GM18499 (cell line): ENCODE measurements around the gene CABLES1.
"Not testable (repeated sequence)": the region's sequence is repeated elsewhere in the genome, so short reads cannot be mapped to it uniquely, and the experiment has no call there.

Experiments used
- ATAC-seq: cut with Tn5 transposase; IDR thresholded peaks from one replicate; pipeline ENCODE4 v1.9.1; 2021; ENCODE audit warnings: moderate number of reproducible peaks; ENCODE audit not compliant: insufficient read depth, unreplicated experiment

CABLES1 gene

GRCh38 chr18:23109163-23109562, 26.1 kb upstream of the CABLES1 start:
- not testable (repeated sequence) for ATAC-seq

- ATAC-seq = no peak
Measured at GRCh38 chr18:23113576-23113975, 21.7 kb upstream of the CABLES1 start.

DNA sequence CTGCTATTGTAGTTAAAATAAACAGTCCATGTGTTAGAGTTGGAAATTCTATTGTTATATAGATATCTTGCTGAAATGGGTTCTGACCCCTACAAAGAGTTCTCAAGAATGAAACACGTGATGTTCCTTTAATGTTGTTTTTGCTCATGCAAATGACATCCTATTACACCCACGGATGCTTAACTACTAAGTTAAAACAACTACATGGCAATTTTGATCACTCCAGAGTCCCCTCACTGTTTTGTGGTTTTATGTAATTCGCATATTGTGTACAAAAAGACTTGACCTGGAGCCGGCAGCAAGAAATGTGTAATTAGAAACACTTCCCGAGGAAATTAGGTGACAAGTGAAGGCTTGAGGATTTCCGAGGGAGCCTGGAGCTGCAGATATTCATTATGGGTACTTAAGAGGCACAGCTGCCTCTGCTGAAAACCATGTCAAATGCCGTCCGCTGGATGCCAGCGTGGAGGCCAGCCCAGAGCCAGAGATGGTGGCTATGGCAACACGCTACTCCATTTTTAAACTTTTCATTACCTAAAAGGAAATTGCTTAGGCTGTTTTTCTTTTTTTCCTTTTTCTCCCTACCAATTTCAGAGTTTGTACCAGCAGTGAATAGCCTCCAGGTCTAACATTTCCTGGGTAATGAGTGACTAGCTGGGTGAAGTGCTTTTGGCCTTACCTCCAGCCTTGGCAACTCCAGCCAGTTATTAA, 21.0 kb upstream of the CABLES1 start:
- no peak for ATAC-seq

DNA sequence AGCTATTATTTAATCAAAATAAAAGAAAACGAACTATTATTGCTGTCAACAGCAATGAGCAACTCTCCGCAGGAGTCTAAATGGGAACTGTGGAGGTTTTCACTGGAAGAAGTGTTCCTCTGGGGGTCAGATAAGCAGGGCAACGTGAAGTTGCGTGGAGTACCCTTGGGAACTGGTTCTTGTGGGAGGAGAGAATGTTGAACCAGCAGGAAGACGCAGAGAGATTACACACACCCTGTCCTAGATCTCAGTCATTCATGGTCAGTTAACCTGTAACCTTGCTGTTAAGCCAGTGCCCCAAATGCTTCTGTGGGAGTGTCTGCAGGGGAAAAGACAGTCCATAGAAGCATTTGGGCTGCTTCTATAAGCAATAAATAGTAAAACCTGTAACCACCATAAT, 20.4 kb upstream of the CABLES1 start:
- ATAC-seq = no peak

- ATAC-seq = no peak
Measured at GRCh38 chr18:23115683-23116096, 19.6 kb upstream of the CABLES1 start.

GRCh38 chr18:23121133-23121532, 14.2 kb upstream of the CABLES1 start:
- ATAC-seq = no peak

DNA sequence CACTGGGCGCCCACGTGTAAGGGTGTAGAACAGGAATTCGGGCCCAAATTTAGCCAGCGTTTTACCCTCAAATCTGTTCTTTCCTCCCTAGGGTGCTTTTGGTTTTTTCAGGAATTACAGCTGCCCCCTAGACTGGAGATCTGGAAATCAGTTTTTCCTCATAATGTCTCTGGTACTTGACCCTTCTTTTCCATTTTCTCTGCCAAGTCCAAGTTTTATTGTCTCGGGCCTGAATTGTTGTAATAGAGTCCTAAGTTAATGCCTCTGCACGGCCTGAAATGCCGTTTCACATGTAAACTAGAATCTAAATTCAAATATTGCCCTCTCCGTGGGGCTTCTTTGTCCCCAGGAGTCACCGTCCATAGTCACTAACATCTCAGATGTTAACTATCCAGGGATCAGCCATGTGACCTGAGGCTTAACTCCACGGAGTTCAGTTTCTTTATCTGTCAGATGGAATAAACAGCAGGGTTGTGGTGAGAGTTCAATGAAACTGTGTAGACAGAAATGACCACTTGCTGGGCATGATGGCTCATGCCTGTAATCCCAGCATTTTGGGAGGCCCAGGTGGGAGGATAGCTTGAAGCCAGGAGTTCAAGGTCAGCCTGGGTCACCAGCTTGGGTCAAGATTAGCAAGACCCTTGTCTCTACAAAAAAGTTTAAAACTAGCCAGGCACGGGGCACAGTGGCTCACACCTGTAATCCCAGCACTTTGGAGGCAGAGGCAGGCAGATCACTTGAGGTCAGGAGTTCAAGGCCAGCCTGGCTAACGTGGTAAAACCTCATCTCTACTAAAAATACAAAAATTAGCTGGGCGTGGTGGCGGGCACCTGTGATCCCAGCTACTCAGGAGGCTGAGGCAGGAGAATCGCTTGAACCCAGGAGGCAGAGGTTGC, 12.7 kb upstream of the CABLES1 start:
- no peak for ATAC-seq

DNA sequence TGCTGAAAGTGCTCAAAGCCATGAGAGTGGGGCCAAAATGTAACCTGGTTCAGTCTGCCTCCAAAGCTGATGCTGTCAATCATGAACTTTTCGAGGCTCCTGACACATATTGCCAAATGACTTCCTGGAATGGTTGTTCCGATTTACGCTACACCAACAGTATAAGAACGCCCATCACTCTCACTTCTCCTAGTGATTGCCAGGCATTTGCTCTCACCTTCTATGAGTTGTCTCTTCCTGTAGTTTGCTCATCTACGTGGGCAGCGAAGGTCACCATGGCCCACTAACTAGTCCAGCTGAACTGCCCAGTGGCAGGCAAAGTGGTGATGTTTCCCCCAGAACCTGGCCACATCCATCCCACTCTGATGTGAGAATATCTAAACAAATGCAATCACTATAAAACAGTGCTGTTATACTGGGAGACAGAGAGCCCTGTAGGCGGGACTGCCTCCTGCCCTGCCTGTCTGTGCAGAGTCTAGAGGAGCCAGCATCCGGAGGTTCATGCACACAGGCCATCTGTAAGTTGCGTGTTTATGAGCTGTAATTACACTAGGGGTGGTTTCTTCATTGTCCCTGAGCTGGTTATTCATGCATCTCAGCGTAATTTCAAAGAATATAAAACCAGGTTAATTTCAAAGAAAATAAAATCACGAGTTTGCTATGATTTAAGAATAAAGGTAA, 8.8 kb upstream of the CABLES1 start:
- ATAC-seq = no peak

DNA sequence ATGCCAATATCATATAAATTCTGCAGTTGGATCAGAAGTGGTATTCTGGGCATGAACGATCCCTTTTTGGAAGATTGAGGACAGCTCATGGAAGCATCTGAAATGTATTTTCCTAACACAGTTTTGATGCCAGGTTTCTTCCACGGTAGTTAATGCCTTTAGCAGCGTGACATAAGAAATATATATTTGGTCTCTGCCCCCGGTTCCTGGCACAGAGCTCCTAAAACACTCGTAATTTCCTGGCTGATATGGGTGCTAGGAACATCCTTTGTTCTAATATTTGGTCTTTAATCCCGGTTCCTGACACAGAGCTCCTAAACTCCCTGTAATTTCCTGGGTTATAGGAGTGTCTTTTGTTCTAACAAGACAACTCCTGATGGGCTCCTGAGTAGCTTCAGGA, 8.2 kb upstream of the CABLES1 start:
- no peak for ATAC-seq

- ATAC-seq = no peak
Measured at GRCh38 chr18:23129355-23130002, 5.8 kb upstream of the CABLES1 start.

GRCh38 chr18:23131693-23132319, 3.5 kb upstream of the CABLES1 start:
- ATAC-seq = no peak

- no peak for ATAC-seq
Measured at GRCh38 chr18:23133860-23134779, 1.2 kb upstream of the CABLES1 start.

GRCh38 chr18:23135550-23136325, 453 bp downstream of the CABLES1 start:
- no peak for ATAC-seq

DNA sequence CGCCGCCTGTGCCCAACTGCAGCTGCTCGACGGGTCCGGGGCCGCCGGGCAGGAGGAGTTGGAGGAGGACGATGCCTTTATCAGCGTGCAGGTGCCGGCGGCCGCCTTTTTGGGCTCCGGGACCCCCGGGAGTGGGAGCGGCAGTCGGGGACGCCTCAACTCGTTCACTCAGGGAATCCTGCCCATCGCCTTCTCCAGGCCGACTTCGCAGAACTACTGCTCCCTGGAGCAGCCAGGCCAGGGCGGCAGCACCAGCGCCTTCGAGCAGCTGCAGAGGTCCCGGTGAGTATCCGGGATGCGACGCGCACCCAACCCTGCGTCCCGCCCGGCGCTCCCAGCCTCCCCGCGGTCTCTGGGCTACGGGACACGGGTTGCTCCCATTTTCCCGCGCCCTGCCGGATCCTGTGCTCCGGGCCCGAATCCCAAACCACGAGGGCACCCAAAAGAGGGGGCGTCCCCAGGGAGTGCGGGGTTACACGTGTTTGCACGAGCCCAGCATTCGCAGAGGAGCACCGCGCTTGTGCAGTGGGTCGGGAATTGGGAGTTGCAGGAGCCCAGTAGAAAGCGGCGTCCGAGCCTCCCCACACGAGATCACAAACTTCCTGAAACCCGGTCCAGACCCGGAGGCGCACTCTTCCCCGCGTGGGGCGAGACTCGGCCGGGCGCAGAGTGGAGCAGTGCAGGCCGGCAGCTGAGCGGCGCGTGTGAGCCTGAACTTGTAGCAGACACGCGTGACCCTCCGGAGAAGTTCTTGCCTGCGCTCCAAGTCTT, 1.2 kb downstream of the CABLES1 start:
- ATAC-seq = no peak

GRCh38 chr18:23137097-23137635, 1.9 kb downstream of the CABLES1 start:
- ATAC-seq = no peak

DNA sequence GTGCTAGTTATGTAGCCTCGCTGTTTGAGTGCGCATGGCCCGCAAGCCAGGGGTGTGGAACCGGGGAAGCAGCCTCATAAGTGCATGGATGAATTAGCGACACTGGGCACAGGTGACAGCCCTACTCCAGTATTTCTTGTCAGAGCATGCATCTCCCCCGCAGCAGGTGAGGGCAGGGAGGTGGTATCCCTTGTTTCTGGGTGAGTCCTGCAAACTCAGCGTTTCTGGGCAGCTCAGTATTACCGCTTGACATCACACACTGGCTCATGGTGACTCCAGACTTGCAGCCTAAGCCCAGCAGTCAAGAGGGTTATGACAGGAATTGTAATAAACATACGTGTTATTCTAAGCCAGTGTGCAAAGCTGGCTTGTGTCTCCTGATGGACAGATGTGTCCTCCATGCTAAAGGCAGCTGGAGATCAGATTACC, 2.5 kb downstream of the CABLES1 start:
- no peak for ATAC-seq

DNA sequence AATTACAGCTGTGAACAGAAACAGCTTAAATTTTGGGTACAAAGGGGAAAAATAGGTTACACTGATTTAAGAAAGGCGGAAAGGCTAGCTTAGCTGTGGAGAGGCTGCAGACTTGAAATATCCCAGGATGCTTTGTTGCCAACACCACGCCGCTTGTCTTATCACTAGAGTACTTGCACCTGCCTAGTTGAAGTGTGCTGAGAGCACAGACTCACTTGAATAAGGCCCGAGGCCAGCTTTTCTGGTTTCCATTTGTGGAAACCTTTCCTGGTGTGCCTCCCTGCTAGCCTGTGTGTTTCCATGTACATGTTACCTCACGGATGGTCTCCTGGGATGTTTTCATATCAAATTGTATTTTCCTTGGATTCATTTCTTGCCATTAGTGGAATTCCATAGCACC, 3.2 kb downstream of the CABLES1 start:
- ATAC-seq = no peak
